ENCODE measurements around the gene ENG.
A peak's percentile ranks its signal among the peaks of the same experiment; 100 is the strongest.

Gene ENG

GRCh38 chr9:127832248-127832647 lies 22.2 kb downstream of the ENG start:
- in situ Hi-C loops (cut with MboI; ENCODE audit: low pct_unique_long_range_greater_than_20kb, low sequenced_read_pairs, unreplicated experiment): no loop called here
- TF ChIP-seq, protein P1, sequence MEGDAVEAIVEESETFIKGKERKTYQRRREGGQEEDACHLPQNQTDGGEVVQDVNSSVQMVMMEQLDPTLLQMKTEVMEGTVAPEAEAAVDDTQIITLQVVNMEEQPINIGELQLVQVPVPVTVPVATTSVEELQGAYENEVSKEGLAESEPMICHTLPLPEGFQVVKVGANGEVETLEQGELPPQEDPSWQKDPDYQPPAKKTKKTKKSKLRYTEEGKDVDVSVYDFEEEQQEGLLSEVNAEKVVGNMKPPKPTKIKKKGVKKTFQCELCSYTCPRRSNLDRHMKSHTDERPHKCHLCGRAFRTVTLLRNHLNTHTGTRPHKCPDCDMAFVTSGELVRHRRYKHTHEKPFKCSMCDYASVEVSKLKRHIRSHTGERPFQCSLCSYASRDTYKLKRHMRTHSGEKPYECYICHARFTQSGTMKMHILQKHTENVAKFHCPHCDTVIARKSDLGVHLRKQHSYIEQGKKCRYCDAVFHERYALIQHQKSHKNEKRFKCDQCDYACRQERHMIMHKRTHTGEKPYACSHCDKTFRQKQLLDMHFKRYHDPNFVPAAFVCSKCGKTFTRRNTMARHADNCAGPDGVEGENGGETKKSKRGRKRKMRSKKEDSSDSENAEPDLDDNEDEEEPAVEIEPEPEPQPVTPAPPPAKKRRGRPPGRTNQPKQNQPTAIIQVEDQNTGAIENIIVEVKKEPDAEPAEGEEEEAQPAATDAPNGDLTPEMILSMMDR (IDR thresholded peaks at IDR 0.05; ENCODE audit: extremely low read depth, insufficient read depth, missing control alignments): no peak
- no peak for DNase-seq (ENCODE audit: low spot score)

DNA sequence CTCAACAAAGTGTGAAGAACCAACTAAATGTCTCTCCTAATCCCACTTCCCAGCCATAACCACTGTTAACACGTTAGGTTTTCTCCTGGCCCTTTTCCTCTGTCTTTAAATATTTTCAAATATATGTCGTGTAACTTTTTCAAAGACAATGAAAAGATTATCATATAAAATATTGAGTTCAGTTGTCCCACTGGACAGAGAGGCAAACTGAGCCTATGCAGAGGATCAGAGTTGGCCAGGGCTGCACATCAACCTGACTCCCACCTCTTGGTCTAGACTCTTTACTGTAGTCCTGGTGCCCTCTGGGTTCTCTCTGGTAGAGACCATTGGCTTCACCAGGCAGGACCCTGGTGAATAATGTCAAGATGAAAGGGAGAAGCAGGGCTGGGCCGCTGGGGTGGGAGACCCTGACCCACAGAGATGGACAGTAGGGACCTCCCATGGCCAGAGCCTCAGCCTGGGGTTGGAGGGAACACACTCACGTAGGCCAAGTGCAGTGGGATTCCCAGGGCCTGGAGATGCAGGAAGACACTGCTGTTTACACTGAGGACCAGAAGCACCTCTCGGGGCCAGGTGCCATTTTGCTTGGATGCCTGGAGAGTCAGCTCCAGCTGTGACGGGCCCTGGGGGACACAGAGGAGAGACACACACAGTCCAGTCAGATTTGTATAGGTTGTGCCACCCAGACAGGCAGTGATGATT lies 25.1 kb downstream of the ENG start:
- TF ChIP-seq, protein P1 (IDR thresholded peaks at IDR 0.05; ENCODE audit: extremely low read depth, insufficient read depth, missing control alignments): no peak
- in situ Hi-C loops (cut with MboI; ENCODE audit: low pct_unique_long_range_greater_than_20kb, low sequenced_read_pairs, unreplicated experiment): no loop called here

GRCh38 chr9:127828262-127829031 lies 26.0 kb downstream of the ENG start:
- TF ChIP-seq, protein P1 (IDR thresholded peaks at IDR 0.05; ENCODE audit: extremely low read depth, insufficient read depth, missing control alignments): no peak
- no peak for DNase-seq (ENCODE audit: low spot score)
- in situ Hi-C loops (cut with MboI; ENCODE audit: low pct_unique_long_range_greater_than_20kb, low sequenced_read_pairs, unreplicated experiment): no loop called here

More for the DNA sequence above, 25.1 kb downstream of the ENG start:
- no peak for DNase-seq (ENCODE audit: low spot score)

DNA sequence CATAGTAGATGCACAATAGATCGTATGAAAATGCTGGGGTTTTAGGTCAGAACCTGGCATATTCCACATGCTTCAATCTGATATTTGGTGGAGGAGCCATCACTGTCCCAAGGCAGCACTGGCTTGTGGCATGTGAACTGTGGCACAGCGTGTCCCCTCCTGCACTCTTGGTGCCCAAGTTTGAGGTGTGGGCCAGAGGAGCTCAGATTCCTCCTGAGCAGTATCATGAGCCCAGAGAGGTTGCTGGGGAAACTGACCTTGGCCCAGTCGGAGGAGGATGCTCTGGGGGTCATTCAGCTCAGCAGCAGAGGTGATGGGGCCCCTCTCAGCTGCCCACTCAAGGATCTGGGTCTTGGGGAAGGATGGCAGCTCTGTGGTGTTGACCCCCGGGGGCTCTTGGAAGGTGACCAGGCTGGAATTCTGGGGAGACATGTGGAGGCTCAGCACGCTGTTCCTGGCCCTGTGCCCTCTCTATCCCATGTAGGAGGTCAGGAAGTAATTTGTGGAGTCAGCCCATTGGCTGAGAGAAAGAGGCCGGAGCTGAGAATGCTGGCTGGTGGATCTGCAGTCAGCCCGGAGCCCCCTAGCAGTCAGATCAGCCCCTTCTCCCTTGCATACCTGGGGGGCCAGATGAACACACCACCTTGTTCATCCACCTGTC lies 28.1 kb downstream of the ENG start:
- no peak for DNase-seq (ENCODE audit: low spot score)
- in situ Hi-C loops (cut with MboI; ENCODE audit: low pct_unique_long_range_greater_than_20kb, low sequenced_read_pairs, unreplicated experiment): no loop called here

DNA sequence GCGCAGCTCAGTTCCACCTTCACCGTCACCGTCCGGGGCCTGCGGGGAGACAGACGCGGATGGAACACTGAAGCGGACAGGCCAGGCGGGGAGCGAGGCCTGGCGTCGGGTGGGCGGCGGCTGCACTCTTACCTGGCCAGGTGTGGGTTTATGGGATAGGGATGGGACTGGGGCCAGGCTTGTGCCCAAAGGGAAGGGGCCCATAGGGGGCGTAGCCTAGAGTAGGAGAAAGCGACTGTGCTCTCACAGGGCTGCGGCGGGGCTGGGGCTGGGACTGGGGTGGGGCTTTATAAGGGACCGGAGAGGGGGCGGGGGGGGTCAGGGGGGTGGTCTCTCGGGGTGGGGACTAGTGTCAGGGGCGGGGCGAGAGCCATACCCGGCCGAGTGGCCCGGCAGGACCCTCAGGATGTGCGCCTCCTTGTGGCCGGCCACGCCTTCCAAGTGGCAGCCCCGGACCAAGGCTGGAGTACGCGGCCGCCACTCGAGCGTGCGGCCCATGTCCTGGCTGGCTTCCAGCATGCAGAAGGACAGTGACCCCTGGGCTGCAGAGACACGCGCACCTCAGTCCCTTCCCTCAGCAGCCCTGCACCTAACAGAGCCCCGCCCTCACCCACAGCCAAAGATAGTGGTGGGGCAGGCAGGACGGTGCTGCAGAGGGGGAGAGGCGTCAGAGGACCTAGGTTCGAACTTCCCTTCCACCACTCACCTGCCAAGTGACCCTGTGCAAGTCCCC lies 29.0 kb downstream of the ENG start:
- in situ Hi-C loops (cut with MboI; ENCODE audit: low pct_unique_long_range_greater_than_20kb, low sequenced_read_pairs, unreplicated experiment): no loop called here
- no peak for DNase-seq (ENCODE audit: low spot score)
- TF ChIP-seq, protein P1 (IDR thresholded peaks at IDR 0.05; ENCODE audit: extremely low read depth, insufficient read depth, missing control alignments): peak; percentile 50

More for the DNA sequence above, 28.1 kb downstream of the ENG start:
- TF ChIP-seq, protein P1 (IDR thresholded peaks at IDR 0.05; ENCODE audit: extremely low read depth, insufficient read depth, missing control alignments): no peak

DNA sequence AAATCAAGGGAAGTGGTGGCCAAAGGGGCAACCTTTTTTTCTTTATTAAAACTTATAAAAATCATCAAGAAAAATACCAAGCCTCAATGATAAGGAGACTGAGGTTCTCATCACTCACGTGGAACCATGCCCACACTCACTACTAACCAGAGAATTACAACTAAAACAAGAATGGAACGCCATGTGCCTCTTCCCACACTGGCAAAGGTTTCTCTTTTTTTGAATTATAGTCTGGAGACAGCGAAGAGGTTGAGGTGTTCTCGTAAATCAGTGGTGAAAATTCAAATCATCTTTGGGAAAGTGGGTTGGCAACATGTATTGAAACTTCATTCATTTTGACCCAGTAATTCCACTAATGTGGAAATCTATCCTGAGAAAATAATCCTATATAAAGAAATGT lies 32.4 kb downstream of the ENG start:
- in situ Hi-C loops (cut with MboI; ENCODE audit: low pct_unique_long_range_greater_than_20kb, low sequenced_read_pairs, unreplicated experiment): no loop called here
- DNase-seq (ENCODE audit: low spot score): no peak
- TF ChIP-seq, protein P1 (IDR thresholded peaks at IDR 0.05; ENCODE audit: extremely low read depth, insufficient read depth, missing control alignments): no peak

All from GM13977 (cell line).